GM12892 (cell line): ENCODE results near the gene CDIP1.

Experiments
- DNase-seq: peaks from one replicate; pipeline ENCODE4 v3.0.0; 2011; ENCODE audit not compliant: insufficient read length
- FAIRE-seq: peaks from 2 replicates; lab custom pipeline; 2011; peaks lifted over from hg19 to GRCh38; lab: Jason Lieb, UNC
- POLR2A ChIP-seq: IDR thresholded peaks from 2 replicates; pipeline ENCODE4 v1.6.1; 2011; ENCODE audit warnings: low read depth, low read length, control low read depth
- POLR2AphosphoS5 ChIP-seq: IDR thresholded peaks from 2 replicates; pipeline ENCODE4 v1.6.1; 2011; ENCODE audit warnings: low read depth, low read length, control low read depth
- TAF1 ChIP-seq: IDR thresholded peaks from 2 replicates; pipeline ENCODE4 v1.6.1; 2011; ENCODE audit warnings: low read depth, mild to moderate bottlenecking, control low read depth, low read length, borderline replicate concordance

Gene CDIP1

GRCh38 chr16:4535627-4536108, 2.9 kb downstream of the CDIP1 start:
- TF ChIP-seq TAF1 (no peak), POLR2AphosphoS5 (no peak), POLR2A (no peak)
- FAIRE-seq (no peak), DNase-seq (no peak)

DNA sequence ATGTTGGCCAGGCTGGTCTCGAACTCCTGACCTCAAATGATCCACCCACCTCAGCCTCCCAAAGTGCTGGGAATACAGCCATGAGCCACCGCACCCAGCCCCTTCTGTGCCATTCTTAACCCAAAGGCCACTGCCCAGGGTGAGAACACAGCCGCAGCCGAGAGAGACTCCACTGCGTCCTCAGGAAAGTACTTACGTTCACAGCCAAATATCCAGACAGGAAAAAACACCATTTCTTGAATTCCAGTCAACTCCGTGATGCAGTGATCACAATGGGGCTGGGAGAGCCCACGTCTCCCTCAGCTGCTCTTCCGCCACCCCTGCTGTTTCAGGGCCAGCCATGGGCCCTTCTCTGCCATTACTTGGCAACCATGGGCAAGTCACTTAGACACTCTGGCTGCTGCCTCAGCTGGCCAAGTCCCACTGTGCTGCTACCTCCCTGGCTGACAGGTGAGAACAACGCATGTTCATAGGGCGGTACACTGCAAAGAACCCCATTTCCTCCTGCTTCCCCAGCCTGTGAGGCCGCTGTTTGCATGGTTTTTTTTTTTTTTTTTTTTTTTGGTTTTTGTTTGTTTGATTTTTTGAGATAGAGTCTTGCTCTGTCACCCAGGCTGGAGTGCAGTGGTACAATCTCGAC, 4.3 kb downstream of the CDIP1 start:
- DNase-seq (no peak), FAIRE-seq (no peak)
- no peak for TF ChIP-seq TAF1
- no peak for TF ChIP-seq POLR2AphosphoS5
- no peak for TF ChIP-seq POLR2A

DNA sequence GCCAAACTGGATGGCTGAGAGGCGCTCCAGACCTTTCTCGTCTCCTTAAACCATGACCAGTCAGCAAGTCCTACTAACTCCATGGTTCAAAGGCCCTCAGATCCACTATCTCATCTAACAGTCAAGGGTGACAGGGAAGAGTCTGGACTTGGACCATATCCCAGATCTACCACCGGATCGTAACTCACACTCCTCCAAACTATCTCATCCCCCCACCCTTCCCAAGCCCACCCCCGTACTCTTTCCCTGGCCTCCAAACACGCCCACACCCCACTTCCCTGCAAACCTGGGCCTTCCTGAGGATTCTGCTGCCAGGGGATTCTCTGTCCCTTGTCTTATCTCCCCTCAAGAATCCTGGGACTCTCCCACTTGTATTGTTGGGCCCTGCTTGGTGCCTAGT, 5.1 kb downstream of the CDIP1 start:
- FAIRE-seq (no peak), DNase-seq (no peak)
- TF ChIP-seq TAF1 (no peak), POLR2A (no peak), POLR2AphosphoS5 (no peak)

DNA sequence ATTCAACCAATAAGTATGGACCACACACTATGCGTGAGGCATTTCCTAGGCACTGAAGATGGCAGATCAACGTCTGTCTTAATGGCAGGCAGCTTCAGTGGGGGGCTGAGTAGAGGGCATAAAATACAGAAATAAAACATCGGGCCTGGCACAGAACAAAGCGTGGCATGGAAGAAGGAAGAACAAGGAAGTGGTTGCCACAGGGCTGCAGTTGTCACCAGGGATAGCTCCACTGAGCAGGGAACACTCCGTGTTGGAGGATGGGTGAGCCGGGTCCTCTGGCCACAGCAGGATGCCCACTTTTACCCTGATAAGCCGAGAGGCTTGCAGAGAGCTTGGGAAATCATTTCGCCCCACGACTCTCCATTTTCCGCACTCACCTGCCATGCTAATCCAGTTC, 6.3 kb downstream of the CDIP1 start:
- FAIRE-seq (no peak), DNase-seq (no peak)
- TF ChIP-seq POLR2A = no peak
- no peak for TF ChIP-seq POLR2AphosphoS5
- no peak for TF ChIP-seq TAF1

GRCh38 chr16:4531811-4532210, 6.8 kb downstream of the CDIP1 start:
- no peak for FAIRE-seq
- TF ChIP-seq POLR2A = no peak
- no peak for TF ChIP-seq POLR2AphosphoS5
- TF ChIP-seq TAF1 = no peak
- no peak for DNase-seq

GRCh38 chr16:4529085-4530060, 9.2 kb downstream of the CDIP1 start:
- DNase-seq = no peak
- no peak for FAIRE-seq
- TF ChIP-seq POLR2AphosphoS5 = no peak
- TF ChIP-seq TAF1 = no peak
- TF ChIP-seq POLR2A = no peak

GRCh38 chr16:4525634-4526277, 12.8 kb downstream of the CDIP1 start:
- TF ChIP-seq TAF1 (no peak), POLR2AphosphoS5 (no peak), POLR2A (no peak)
- FAIRE-seq (no peak), DNase-seq (no peak)

- FAIRE-seq (no peak), DNase-seq (no peak)
- TF ChIP-seq POLR2A (no peak), TAF1 (no peak), POLR2AphosphoS5 (no peak)
Observed at GRCh38 chr16:4525069-4525468, 13.5 kb downstream of the CDIP1 start.

- DNase-seq (no peak), FAIRE-seq (no peak)
- TF ChIP-seq POLR2A (no peak), TAF1 (no peak), POLR2AphosphoS5 (no peak)
Observed at GRCh38 chr16:4524571-4524970, 14.0 kb downstream of the CDIP1 start.

DNA sequence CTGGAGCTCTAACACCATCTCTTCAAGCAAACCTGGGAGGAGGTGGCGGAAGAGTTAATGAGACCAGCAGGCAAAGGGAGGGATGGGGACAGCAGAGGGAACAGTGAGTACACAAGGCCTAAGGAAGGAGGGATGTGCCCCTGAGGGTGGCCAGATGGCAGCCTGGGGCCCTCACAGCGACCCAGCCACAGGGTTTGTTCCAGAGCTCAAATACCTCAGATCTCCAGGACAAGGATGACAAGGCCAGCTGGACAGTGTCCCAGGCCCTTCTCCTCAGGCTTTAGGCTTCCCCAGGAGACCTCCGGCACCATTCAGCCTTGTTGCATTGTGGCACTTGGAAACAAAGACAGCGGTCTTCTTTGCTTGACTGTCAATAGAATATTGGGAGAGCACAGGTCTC, 14.9 kb downstream of the CDIP1 start:
- no peak for FAIRE-seq
- TF ChIP-seq POLR2A (no peak), POLR2AphosphoS5 (no peak), TAF1 (no peak)
- no peak for DNase-seq

GRCh38 chr16:4522051-4522581, 16.5 kb downstream of the CDIP1 start:
- DNase-seq = no peak
- FAIRE-seq = no peak
- TF ChIP-seq POLR2AphosphoS5 (no peak), POLR2A (no peak), TAF1 (no peak)
